ENCODE measurements around the gene OR6B3.
"Not testable (repeated sequence)": the region's sequence is repeated elsewhere in the genome, so short reads cannot be mapped to it uniquely, and the experiment has no call there.

The OR6B3 gene

GRCh38 chr2:240052524-240052923 is 797 bp downstream of the OR6B3 start:
- DNase-seq = no peak
- Histone ChIP-seq H3K4ac (ENCODE audit: low read depth, low read length) (no peak overlapping the region), H3K79me1 (ENCODE audit: low read length) (no peaks in the 10 kb centered on the region), H3K27ac (ENCODE audit: low read depth, low read length) (no peak overlapping the region), H3K9ac (ENCODE audit: low read length) (no peak overlapping the region), H3K36me3 (ENCODE audit: control insufficient read depth, insufficient read depth, low read length) (no peaks in the 10 kb centered on the region), H3K4me1 (ENCODE audit: control insufficient read depth, low read depth, low read length) (no peaks in the 10 kb centered on the region), H3K4me3 (ENCODE audit: low read length) (no peak overlapping the region), H3K18ac (ENCODE audit: low read length) (no peak overlapping the region), H2BK120ac (ENCODE audit: low read depth, low read length) (no peak overlapping the region), H4K8ac (ENCODE audit: low read depth, low read length) (no peak overlapping the region), H2BK5ac (ENCODE audit: low read length) (no peak overlapping the region), H4K5ac (ENCODE audit: low read length) (no peak overlapping the region), H2BK15ac (replicated peaks; ENCODE audit: low read depth) (no peak overlapping the region), H3K4me2 (ENCODE audit: low read length) (no peak overlapping the region), H3K23ac (ENCODE audit: low read length) (no peak overlapping the region), H3K56ac (ENCODE audit: low read length) (no peak overlapping the region), H2AK5ac (ENCODE audit: low read length) (no peak overlapping the region), H3K79me2 (ENCODE audit: control insufficient read depth, insufficient read depth, low read length) (no peaks in the 10 kb centered on the region), H3K27me3 (ENCODE audit: insufficient read depth, low read length, poor library complexity) (no peaks in the 10 kb centered on the region)
- no CpG with 5 or more reads among the region's 12 CpGs for WGBS (ENCODE audit: extremely low coverage, insufficient coverage, low lambda C conversion rate)

- Histone ChIP-seq H3K27me3 (ENCODE audit: insufficient read depth, low read length, poor library complexity) (no peaks in the 10 kb centered on the region), H3K4ac (ENCODE audit: low read depth, low read length) (no peak overlapping the region), H3K79me1 (ENCODE audit: low read length) (no peaks in the 10 kb centered on the region), H4K5ac (ENCODE audit: low read length) (no peak overlapping the region), H2BK5ac (ENCODE audit: low read length) (no peak overlapping the region), H3K18ac (ENCODE audit: low read length) (no peak overlapping the region), H3K9ac (ENCODE audit: low read length) (no peak overlapping the region), H3K4me1 (ENCODE audit: control insufficient read depth, low read depth, low read length) (no peaks in the 10 kb centered on the region), H3K27ac (ENCODE audit: low read depth, low read length) (no peak overlapping the region), H2BK15ac (replicated peaks; ENCODE audit: low read depth) (no peak overlapping the region), H3K56ac (ENCODE audit: low read length) (no peak overlapping the region), H2AK5ac (ENCODE audit: low read length) (no peak overlapping the region), H3K4me3 (ENCODE audit: low read length) (no peak overlapping the region), H3K79me2 (ENCODE audit: control insufficient read depth, insufficient read depth, low read length) (no peaks in the 10 kb centered on the region), H2BK120ac (ENCODE audit: low read depth, low read length) (no peak overlapping the region), H3K4me2 (ENCODE audit: low read length) (no peak overlapping the region), H4K8ac (ENCODE audit: low read depth, low read length) (no peak overlapping the region), H3K36me3 (ENCODE audit: control insufficient read depth, insufficient read depth, low read length) (no peaks in the 10 kb centered on the region), H3K23ac (ENCODE audit: low read length) (no peak overlapping the region)
- DNase-seq = no peak
- WGBS (ENCODE audit: extremely low coverage, insufficient coverage, low lambda C conversion rate) = no CpG with 5 or more reads among the region's 4 CpGs
Measured at GRCh38 chr2:240051697-240052096, 1.6 kb downstream of the OR6B3 start.

- no peak overlapping the region for H3K4me2 ChIP-seq (ENCODE audit: low read length)
- no peak overlapping the region for H2BK5ac ChIP-seq (ENCODE audit: low read length)
- no peak overlapping the region for H2BK15ac ChIP-seq (replicated peaks; ENCODE audit: low read depth)
- H3K9ac ChIP-seq (ENCODE audit: low read length) = no peak overlapping the region
- no peak overlapping the region for H3K4me3 ChIP-seq (ENCODE audit: low read length)
- H3K79me2 ChIP-seq (ENCODE audit: control insufficient read depth, insufficient read depth, low read length) = no peaks in the 10 kb centered on the region
- H3K27me3 ChIP-seq (ENCODE audit: insufficient read depth, low read length, poor library complexity) = no peaks in the 10 kb centered on the region
- WGBS (ENCODE audit: extremely low coverage, insufficient coverage, low lambda C conversion rate) = no CpG with 5 or more reads among the region's 12 CpGs
- H2BK120ac ChIP-seq (ENCODE audit: low read depth, low read length) = no peak overlapping the region
- H3K4ac ChIP-seq (ENCODE audit: low read depth, low read length) = no peak overlapping the region
- no peak for DNase-seq
- H2AK5ac ChIP-seq (ENCODE audit: low read length) = no peak overlapping the region
- no peaks in the 10 kb centered on the region for H3K79me1 ChIP-seq (ENCODE audit: low read length)
- H4K8ac ChIP-seq (ENCODE audit: low read depth, low read length) = no peak overlapping the region
- H3K4me1 ChIP-seq (ENCODE audit: control insufficient read depth, low read depth, low read length) = no peaks in the 10 kb centered on the region
- no peak overlapping the region for H4K5ac ChIP-seq (ENCODE audit: low read length)
- no peaks in the 10 kb centered on the region for H3K36me3 ChIP-seq (ENCODE audit: control insufficient read depth, insufficient read depth, low read length)
- H3K27ac ChIP-seq (ENCODE audit: low read depth, low read length) = no peak overlapping the region
- H3K56ac ChIP-seq (ENCODE audit: low read length) = no peak overlapping the region
- no peak overlapping the region for H3K18ac ChIP-seq (ENCODE audit: low read length)
- no peak overlapping the region for H3K23ac ChIP-seq (ENCODE audit: low read length)
Measured at GRCh38 chr2:240050278-240050677, 3.0 kb downstream of the OR6B3 start.

GRCh38 chr2:240048237-240048636 is 5.1 kb downstream of the OR6B3 start:
- DNase-seq = no peak
- Histone ChIP-seq H3K4me1 (ENCODE audit: control insufficient read depth, low read depth, low read length) (no peaks in the 10 kb centered on the region), H3K18ac (ENCODE audit: low read length) (no peak overlapping the region), H2BK120ac (ENCODE audit: low read depth, low read length) (no peak overlapping the region), H3K4me3 (ENCODE audit: low read length) (no peak overlapping the region), H3K56ac (ENCODE audit: low read length) (no peak overlapping the region), H2BK15ac (replicated peaks; ENCODE audit: low read depth) (no peak overlapping the region), H2BK5ac (ENCODE audit: low read length) (no peak overlapping the region), H3K36me3 (ENCODE audit: control insufficient read depth, insufficient read depth, low read length) (no peaks in the 10 kb centered on the region), H3K79me2 (ENCODE audit: control insufficient read depth, insufficient read depth, low read length) (no peaks in the 10 kb centered on the region), H3K27me3 (ENCODE audit: insufficient read depth, low read length, poor library complexity) (no peaks in the 10 kb centered on the region), H3K4me2 (ENCODE audit: low read length) (no peak overlapping the region), H3K4ac (ENCODE audit: low read depth, low read length) (no peak overlapping the region), H3K23ac (ENCODE audit: low read length) (no peak overlapping the region), H4K5ac (ENCODE audit: low read length) (no peak overlapping the region), H3K9ac (ENCODE audit: low read length) (no peak overlapping the region), H2AK5ac (ENCODE audit: low read length) (no peak overlapping the region), H3K79me1 (ENCODE audit: low read length) (no peaks in the 10 kb centered on the region), H3K27ac (ENCODE audit: low read depth, low read length) (no peak overlapping the region), H4K8ac (ENCODE audit: low read depth, low read length) (no peak overlapping the region)
- WGBS (ENCODE audit: extremely low coverage, insufficient coverage, low lambda C conversion rate) = no CpG with 5 or more reads among the region's 9 CpGs

GRCh38 chr2:240045098-240045497 is 8.2 kb downstream of the OR6B3 start:
- H3K27ac ChIP-seq (ENCODE audit: low read depth, low read length) = no peak overlapping the region
- H3K4me2 ChIP-seq (ENCODE audit: low read length) = no peak overlapping the region
- no peaks in the 10 kb centered on the region for H3K79me1 ChIP-seq (ENCODE audit: low read length)
- DNase-seq = no peak
- no peaks in the 10 kb centered on the region for H3K27me3 ChIP-seq (ENCODE audit: insufficient read depth, low read length, poor library complexity)
- WGBS (ENCODE audit: extremely low coverage, insufficient coverage, low lambda C conversion rate) = no CpG with 5 or more reads among the region's 13 CpGs
- no peak overlapping the region for H3K56ac ChIP-seq (ENCODE audit: low read length)
- H3K4me3 ChIP-seq (ENCODE audit: low read length) = no peak overlapping the region
- no peak overlapping the region for H2BK15ac ChIP-seq (replicated peaks; ENCODE audit: low read depth)
- H3K79me2 ChIP-seq (ENCODE audit: control insufficient read depth, insufficient read depth, low read length) = no peaks in the 10 kb centered on the region
- H3K4ac ChIP-seq (ENCODE audit: low read depth, low read length) = no peak overlapping the region
- H3K18ac ChIP-seq (ENCODE audit: low read length) = no peak overlapping the region
- no peak overlapping the region for H2BK5ac ChIP-seq (ENCODE audit: low read length)
- no peak overlapping the region for H3K23ac ChIP-seq (ENCODE audit: low read length)
- no peaks in the 10 kb centered on the region for H3K4me1 ChIP-seq (ENCODE audit: control insufficient read depth, low read depth, low read length)
- H2AK5ac ChIP-seq (ENCODE audit: low read length) = no peak overlapping the region
- no peak overlapping the region for H2BK120ac ChIP-seq (ENCODE audit: low read depth, low read length)
- H4K8ac ChIP-seq (ENCODE audit: low read depth, low read length) = no peak overlapping the region
- H4K5ac ChIP-seq (ENCODE audit: low read length) = no peak overlapping the region
- no peaks in the 10 kb centered on the region for H3K36me3 ChIP-seq (ENCODE audit: control insufficient read depth, insufficient read depth, low read length)
- H3K9ac ChIP-seq (ENCODE audit: low read length) = no peak overlapping the region

GRCh38 chr2:240044096-240044495 is 9.2 kb downstream of the OR6B3 start:
- not testable (repeated sequence) for H3K4me3 ChIP-seq (ENCODE audit: low read length); H2BK120ac ChIP-seq (ENCODE audit: low read depth, low read length); H3K79me2 ChIP-seq (ENCODE audit: control insufficient read depth, insufficient read depth, low read length); H3K4me2 ChIP-seq (ENCODE audit: low read length); DNase-seq; H3K56ac ChIP-seq (ENCODE audit: low read length); H2BK5ac ChIP-seq (ENCODE audit: low read length); H3K27ac ChIP-seq (ENCODE audit: low read depth, low read length); H4K5ac ChIP-seq (ENCODE audit: low read length); H3K79me1 ChIP-seq (ENCODE audit: low read length); H2BK15ac ChIP-seq (replicated peaks; ENCODE audit: low read depth); H3K4me1 ChIP-seq (ENCODE audit: control insufficient read depth, low read depth, low read length); H3K18ac ChIP-seq (ENCODE audit: low read length); H2AK5ac ChIP-seq (ENCODE audit: low read length); H3K23ac ChIP-seq (ENCODE audit: low read length); H3K9ac ChIP-seq (ENCODE audit: low read length); H4K8ac ChIP-seq (ENCODE audit: low read depth, low read length); H3K27me3 ChIP-seq (ENCODE audit: insufficient read depth, low read length, poor library complexity); H3K4ac ChIP-seq (ENCODE audit: low read depth, low read length); H3K36me3 ChIP-seq (ENCODE audit: control insufficient read depth, insufficient read depth, low read length)
- WGBS (ENCODE audit: extremely low coverage, insufficient coverage, low lambda C conversion rate) = no CpG with 5 or more reads among the region's 2 CpGs

Data from mesendoderm (in vitro differentiated cells).